PC-3 (cell line): ENCODE measurements around the gene OGA. TPM values are rescaled to one million over a fixed set of nuclear protein-coding genes. Genes with fewer than 3 reads are reported as not detected.

ENCODE experiments used
- ATAC-seq: fragments of 200-7000 bp; cut with Tn5 transposase; 2 replicates; pipeline ENCODE4 v1.9.1; 2020; ENCODE audit warnings: mild to moderate bottlenecking, moderate library complexity
- BruUV-seq: library from RNA; stranded (reverse); fragments of 400-500 nt; replicated peaks from 2 replicates; lab custom pipeline; 2021; lab: Mats Ljungman, UMichigan
- CTCF ChIA-PET: fragments of 300-600 bp; sonication (Branson Sonifier 250); formaldehyde crosslinking; loops from one replicate; lab custom pipeline; 2022; ENCODE audit warnings: antibody characterized with exemption; lab: Charles Lee
- POLR2A ChIA-PET: fragments of 300-600 bp; sonication (Branson Sonifier 250); formaldehyde crosslinking; loops from one replicate; lab custom pipeline; 2022; ENCODE audit warnings: antibody characterized with exemption; ENCODE audit not compliant: unreplicated experiment; lab: Charles Lee
- DNase-seq: peaks from one replicate; pipeline ENCODE4 v3.0.0-alpha.2; 2015
- H2AFZ ChIP-seq: fragments of 300-600 bp; sonication (generic); 2 replicates; pipeline ENCODE4 v1.6.0; 2016; ENCODE audit warnings: antibody characterized with exemption, low read length
- H3F3A ChIP-seq: fragments of 300-600 bp; sonication (generic); one replicate; pipeline ENCODE4 v1.6.0; 2017; ENCODE audit warnings: antibody characterized with exemption, low read length, control low read depth, mild to moderate bottlenecking; ENCODE audit not compliant: unreplicated experiment
- H3K27ac ChIP-seq: fragments of 300-600 bp; sonication (generic); 2 replicates; pipeline ENCODE4 v1.5.1; 2016; ENCODE audit warnings: mild to moderate bottlenecking, low read length
- H3K27me3 ChIP-seq: fragments of 300-600 bp; sonication (generic); 2 replicates; pipeline ENCODE4 v1.6.1; 2016; ENCODE audit warnings: low read length, mixed read lengths
- H3K36me3 ChIP-seq: fragments of 300-600 bp; sonication (generic); 2 replicates; pipeline ENCODE4 v1.6.1; 2016; ENCODE audit warnings: low read depth, mixed run types, low read length, mixed read lengths
- H3K4me1 ChIP-seq: fragments of 300-600 bp; sonication (generic); 2 replicates; pipeline ENCODE4 v1.5.1; 2016; ENCODE audit warnings: low read length; ENCODE audit not compliant: insufficient read depth
- H3K4me2 ChIP-seq: fragments of 300-600 bp; sonication (generic); 2 replicates; pipeline ENCODE4 v1.6.0; 2016; ENCODE audit warnings: low read length
- H3K4me3 ChIP-seq: fragments of 300-600 bp; sonication (generic); 2 replicates; pipeline ENCODE4 v1.5.1; 2016; ENCODE audit warnings: mild to moderate bottlenecking, low read length, mixed read lengths
- H3K79me2 ChIP-seq: fragments of 300-600 bp; sonication (generic); 2 replicates; pipeline ENCODE4 v1.6.1; 2017; ENCODE audit warnings: low read length, mixed read lengths
- H3K9ac ChIP-seq: fragments of 300-600 bp; sonication (generic); 2 replicates; pipeline ENCODE4 v1.6.0; 2016; ENCODE audit warnings: mild to moderate bottlenecking, low read length
- H3K9me2 ChIP-seq: fragments of 300-600 bp; sonication (generic); replicated peaks from 2 replicates; pipeline ENCODE4 v1.6.1; 2016; ENCODE audit warnings: mixed run types, low read length, mixed read lengths
- H3K9me3 ChIP-seq: fragments of 300-600 bp; sonication (generic); 2 replicates; pipeline ENCODE4 v1.6.1; 2016; ENCODE audit warnings: low read length, mixed read lengths
- H4K20me1 ChIP-seq: fragments of 300-600 bp; sonication (generic); 2 replicates; pipeline ENCODE4 v1.6.1; 2016; ENCODE audit warnings: low read length, mixed read lengths
- CTCF ChIP-seq: fragments of 300-600 bp; sonication (generic); conservative IDR thresholded peaks from 2 replicates; pipeline ENCODE4 v1.5.1; 2017; ENCODE audit warnings: antibody characterized with exemption, low read depth, mild to moderate bottlenecking, low read length
- EZH2 ChIP-seq: fragments of 300-600 bp; sonication (generic); IDR thresholded peaks from one replicate; pipeline ENCODE4 v1.6.1; 2017; ENCODE audit warnings: antibody characterized with exemption, mild to moderate bottlenecking, low read length; ENCODE audit not compliant: unreplicated experiment
- EZH2phosphoT487 ChIP-seq: fragments of 300-600 bp; sonication (generic); IDR thresholded peaks from 2 replicates; pipeline ENCODE4 v1.6.1; 2018; ENCODE audit warnings: mild to moderate bottlenecking, antibody characterized with exemption, low read length, borderline replicate concordance
- intact Hi-C: fragments of 100-400 bp; cut with micrococcal nuclease; formaldehyde crosslinking; loops from 2 replicates; pipeline ENCODE4 v1.9.0; 2023
- total RNA-seq: library from RNA; depleted of rRNA; stranded (reverse); fragments of >200 nt; gene quantifications from 2 replicates; pipeline ENCODE4 v1.2.3, GENCODE V29; 2014

Gene OGA
- total RNA-seq, 1 experiment from 2014 or later: 42.7 TPM

- H3F3A ChIP-seq: no peaks in the 10 kb centered on the region
- H3K36me3 ChIP-seq: no peaks in the 10 kb centered on the region
- H3K4me2 ChIP-seq: no peak within 1 kb of the TSS
- H3K9me2 ChIP-seq: no peaks in the 10 kb centered on the region
- H3K4me3 ChIP-seq: no peak within 1 kb of the TSS
- DNase-seq (no peak), ATAC-seq (no peak)
- H3K9ac ChIP-seq: no peak within 1 kb of the TSS
- H4K20me1 ChIP-seq: no peaks in the 10 kb centered on the region
- H3K27me3 ChIP-seq: no peaks in the 10 kb centered on the region
- CTCF ChIA-PET: interaction anchor here (0.6 kb wide), 1 partner anchor 233 kb away, joined by 8 read pairs; no protein-coding TSS in a partner anchor
- intact Hi-C loops: no loop called here
- peaks cover 14% of the 10 kb centered on the region for H3K4me1 ChIP-seq
- H2AFZ ChIP-seq: no peak within 1 kb of the TSS
- POLR2A ChIA-PET: no interaction called here
- H3K27ac ChIP-seq: no peak within 1 kb of the TSS
- BruUV-seq: no TSS peak
- TF ChIP-seq CTCF (peak; percentile 26; the same call in 1 of the 2 replicates), EZH2phosphoT487 (no peak)
- H3K79me2 ChIP-seq: no peaks in the 10 kb centered on the region
- no peaks in the 10 kb centered on the region for H3K9me3 ChIP-seq
Observed at GRCh38 chr10:101843032-101844021, 25.1 kb upstream of the OGA start, which contains the start of gene KCNIP2. Gene KCNIP2 (minus strand): TSS chr10:101843800. CDS start chr10:101843568, 232 bp downstream.

GRCh38 chr10:101841826-101842225 is 23.6 kb upstream of the OGA start:
- no peak overlapping the region for H3K4me2 ChIP-seq
- H3K9me3 ChIP-seq: no peaks in the 10 kb centered on the region
- no peaks in the 10 kb centered on the region for H3K9me2 ChIP-seq
- no TSS peak for BruUV-seq
- TF ChIP-seq EZH2 (no peak), EZH2phosphoT487 (no peak), CTCF (no peak)
- ChIA-PET CTCF (interaction anchor here (0.6 to 2.6 kb wide), 9 partner anchors 38 to 231 kb away, joined by 3 to 36 read pairs (median 5); no protein-coding TSS in a partner anchor), POLR2A (interaction anchor here (0.7 kb wide), 1 partner anchor 100 kb away, joined by 3 read pairs; no protein-coding TSS in a partner anchor)
- H3K27ac ChIP-seq: no peak overlapping the region
- H3K27me3 ChIP-seq: no peaks in the 10 kb centered on the region
- H3F3A ChIP-seq: no peaks in the 10 kb centered on the region
- H3K9ac ChIP-seq: no peak overlapping the region
- no peaks in the 10 kb centered on the region for H3K36me3 ChIP-seq
- H2AFZ ChIP-seq: no peak overlapping the region
- H3K79me2 ChIP-seq: no peaks in the 10 kb centered on the region
- no peak for DNase-seq
- no peak overlapping the region for H3K4me3 ChIP-seq
- no peaks in the 10 kb centered on the region for H4K20me1 ChIP-seq
- intact Hi-C loops: loop anchor here (2.0 kb wide), 1 partner anchor 47 kb away; no protein-coding TSS in a partner anchor
- no peak for ATAC-seq
- H3K4me1 ChIP-seq: peaks cover 7% of the 10 kb centered on the region; the same call in 1 of the 2 replicates
